Left ventricle myocardium inferior (tissue), 1 donor: Measurements from ENCODE around the gene ENDOU. TPM values are rescaled to one million over a fixed set of nuclear protein-coding genes. Genes with fewer than 3 reads are reported as not detected.

ENCODE experiments used
- DNase-seq: peaks from one replicate; pipeline ENCODE4 v3.0.0-alpha.2; 2020
- H3K27ac ChIP-seq: fragments of 200-600 bp; replicated peaks from 2 replicates; pipeline ENCODE4 v1.8.0; 2021
- H3K27me3 ChIP-seq: fragments of 200-600 bp; 2 replicates; pipeline ENCODE4 v1.8.0; 2021; ENCODE audit warnings: low read depth
- H3K36me3 ChIP-seq: fragments of 200-600 bp; 2 replicates; pipeline ENCODE4 v1.8.0; 2021
- H3K4me1 ChIP-seq: fragments of 200-600 bp; 2 replicates; pipeline ENCODE4 v1.8.0; 2021
- H3K4me3 ChIP-seq: fragments of 200-600 bp; 2 replicates; pipeline ENCODE4 v1.8.0; 2021; ENCODE audit warnings: mild to moderate bottlenecking, moderate library complexity
- H3K9me3 ChIP-seq: fragments of 200-600 bp; replicated peaks from 2 replicates; pipeline ENCODE4 v1.8.0; 2021
- CTCF ChIP-seq: fragments of 200-600 bp; IDR thresholded peaks from 2 replicates; pipeline ENCODE4 v1.8.0; 2021; ENCODE audit warnings: antibody characterized with exemption, mild to moderate bottlenecking, borderline replicate concordance
- intact Hi-C: fragments of 100-400 bp; cut with micrococcal nuclease; formaldehyde crosslinking; loops from one replicate; pipeline ENCODE4 v1.11.0; 2022
- total RNA-seq: library from RNA; stranded (reverse); fragmentation: NEBNext Ultra II Directional; extraction: Animal tissue kit (Norgen Biotek cat#: 25700); gene quantifications from one replicate; pipeline ENCODE4 v1.2.1, GENCODE V29; 2021
- donor health status: DM: no; HTN: yes; CAD: no; lungs with severe emphysema.

Gene ENDOU
- total RNA-seq, 1 donor from 2014 or later = 0.49 TPM

GRCh38 chr12:47707905-47708543 lies 17.3 kb downstream of the ENDOU start:
- Histone ChIP-seq H3K36me3 (no peaks in the 10 kb centered on the region), H3K4me3 (no peak overlapping the region), H3K9me3 (no peaks in the 10 kb centered on the region), H3K27me3 (no peaks in the 10 kb centered on the region), H3K27ac (no peak overlapping the region), H3K4me1 (peaks cover 45% of the 10 kb centered on the region)
- no peak for DNase-seq
- TF ChIP-seq CTCF = no peak
- intact Hi-C loops = no loop called here

- no peaks in the 10 kb centered on the region for H3K9me3 ChIP-seq
- TF ChIP-seq CTCF = no peak
- DNase-seq = no peak
- no peak overlapping the region for H3K27ac ChIP-seq
- no peaks in the 10 kb centered on the region for H3K27me3 ChIP-seq
- intact Hi-C loops = no loop called here
- H3K4me1 ChIP-seq = peaks cover 47% of the 10 kb centered on the region
- H3K4me3 ChIP-seq = peak overlapping the region; percentile 97
- no peaks in the 10 kb centered on the region for H3K36me3 ChIP-seq
Measured at GRCh38 chr12:47707355-47707754, 17.9 kb downstream of the ENDOU start.

GRCh38 chr12:47705566-47706425 lies 19.5 kb downstream of the ENDOU start, which contains the start of gene RPAP3:
Gene RPAP3, minus strand, starts transcription at chr12:47706030. Its CDS starts 3,190 bp downstream, at chr12:47702840.
- Histone ChIP-seq H3K4me1 (peaks cover 47% of the 10 kb centered on the region), H3K27me3 (no peaks in the 10 kb centered on the region), H3K9me3 (no peaks in the 10 kb centered on the region), H3K4me3 (peak within 1 kb of the TSS; percentile 97), H3K27ac (peak within 1 kb of the TSS; percentile 92), H3K36me3 (peaks cover 6% of the 10 kb centered on the region)
- DNase-seq = peak; percentile 97
- intact Hi-C loops = no loop called here
- peak; percentile 83 for TF ChIP-seq CTCF

GRCh38 chr12:47705229-47705565 lies 20.1 kb downstream of the ENDOU start:
- TF ChIP-seq CTCF = no peak
- Histone ChIP-seq H3K9me3 (no peaks in the 10 kb centered on the region), H3K4me3 (peak overlapping the region; percentile 97), H3K4me1 (peaks cover 47% of the 10 kb centered on the region), H3K36me3 (peaks cover 12% of the 10 kb centered on the region), H3K27ac (peak overlapping the region; percentile 92), H3K27me3 (no peaks in the 10 kb centered on the region)
- intact Hi-C loops = no loop called here
- no peak for DNase-seq

- intact Hi-C loops = no loop called here
- Histone ChIP-seq H3K4me1 (peaks cover 47% of the 10 kb centered on the region), H3K36me3 (peaks cover 17% of the 10 kb centered on the region), H3K4me3 (peak overlapping the region; percentile 97), H3K9me3 (no peaks in the 10 kb centered on the region), H3K27ac (no peak overlapping the region), H3K27me3 (no peaks in the 10 kb centered on the region)
- no peak for TF ChIP-seq CTCF
- DNase-seq = no peak
Measured at GRCh38 chr12:47704719-47705118, 20.6 kb downstream of the ENDOU start.
